Lower leg skin (tissue), 3 donors: Measurements from ENCODE around the gene FEN1.

ENCODE experiments used
- POLR2A ChIP-seq, 2 donors: fragments of 450-650 bp; IDR thresholded peaks; one replicate each; pipeline ENCODE4 v1.6.1; 2016 to 2017; ENCODE audit warnings: antibody characterized with exemption in 2 of 2, mild to moderate bottlenecking in 1 of 2, moderate library complexity in 1 of 2
- TF ChIP-seq, protein P1 (sequence below), 3 donors: fragments of 450-650 bp; IDR thresholded peaks; one replicate each; pipeline ENCODE4 v1.5.1; 2016; ENCODE audit warnings: antibody characterized with exemption in 3 of 3, mild to moderate bottlenecking in 3 of 3, moderate library complexity in 2 of 3

DNA sequence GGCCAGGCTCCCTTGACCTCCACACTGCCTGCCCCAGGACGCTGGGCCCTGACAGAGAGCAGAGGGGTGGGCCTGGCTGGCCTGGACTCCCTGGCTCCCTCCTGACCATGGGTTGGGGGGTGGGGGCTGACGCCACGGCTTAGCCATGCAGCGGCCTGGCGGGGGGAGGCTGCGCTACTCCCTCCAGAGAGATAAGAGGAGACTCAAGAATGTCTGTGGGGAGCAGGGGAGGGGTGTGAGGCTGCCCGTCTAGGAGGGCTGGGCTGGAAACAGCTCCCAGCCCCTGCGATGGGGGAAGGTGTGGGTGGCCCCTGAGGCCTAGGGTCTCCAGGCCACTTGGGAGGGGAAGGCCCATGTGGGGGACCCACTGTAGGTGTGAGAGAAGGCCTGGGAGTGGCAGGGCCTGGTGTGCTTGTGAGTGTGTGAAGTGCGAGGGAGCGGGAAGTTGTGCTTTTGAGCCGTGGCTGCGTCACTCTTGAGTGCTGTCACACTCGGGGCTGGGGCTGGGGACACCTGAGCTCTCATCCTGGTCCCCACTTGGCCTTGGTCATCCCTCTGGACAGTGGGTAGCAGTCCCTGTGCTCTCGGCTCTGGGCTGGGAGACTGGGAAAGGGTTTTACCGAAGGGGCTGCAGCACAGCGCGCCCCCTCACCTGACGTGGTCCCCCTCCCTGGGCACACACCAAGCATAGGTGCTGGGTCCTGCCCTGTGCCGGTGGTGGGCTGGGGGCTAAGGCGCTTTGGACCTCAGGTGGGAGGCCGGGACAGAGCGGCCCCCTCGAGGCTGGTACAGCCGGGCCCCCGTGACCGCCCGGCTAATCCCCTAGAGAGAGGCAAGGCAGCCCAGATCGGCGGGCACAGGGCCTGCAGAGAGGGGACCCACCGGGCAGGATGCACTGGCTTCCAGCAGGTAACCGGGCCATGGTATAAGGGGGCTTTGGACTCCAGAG lies 37.9 kb upstream of the FEN1 start:
- no peak for TF ChIP-seq POLR2A (IDR thresholded peaks at IDR 0.05)
- TF ChIP-seq, protein P1, sequence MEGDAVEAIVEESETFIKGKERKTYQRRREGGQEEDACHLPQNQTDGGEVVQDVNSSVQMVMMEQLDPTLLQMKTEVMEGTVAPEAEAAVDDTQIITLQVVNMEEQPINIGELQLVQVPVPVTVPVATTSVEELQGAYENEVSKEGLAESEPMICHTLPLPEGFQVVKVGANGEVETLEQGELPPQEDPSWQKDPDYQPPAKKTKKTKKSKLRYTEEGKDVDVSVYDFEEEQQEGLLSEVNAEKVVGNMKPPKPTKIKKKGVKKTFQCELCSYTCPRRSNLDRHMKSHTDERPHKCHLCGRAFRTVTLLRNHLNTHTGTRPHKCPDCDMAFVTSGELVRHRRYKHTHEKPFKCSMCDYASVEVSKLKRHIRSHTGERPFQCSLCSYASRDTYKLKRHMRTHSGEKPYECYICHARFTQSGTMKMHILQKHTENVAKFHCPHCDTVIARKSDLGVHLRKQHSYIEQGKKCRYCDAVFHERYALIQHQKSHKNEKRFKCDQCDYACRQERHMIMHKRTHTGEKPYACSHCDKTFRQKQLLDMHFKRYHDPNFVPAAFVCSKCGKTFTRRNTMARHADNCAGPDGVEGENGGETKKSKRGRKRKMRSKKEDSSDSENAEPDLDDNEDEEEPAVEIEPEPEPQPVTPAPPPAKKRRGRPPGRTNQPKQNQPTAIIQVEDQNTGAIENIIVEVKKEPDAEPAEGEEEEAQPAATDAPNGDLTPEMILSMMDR (IDR thresholded peaks at IDR 0.05) = no peak
